Peyer's patch (tissue), 4 donors: ENCODE results near the gene ID1.
"Not testable (repeated sequence)": the region's sequence is repeated elsewhere in the genome, so short reads cannot be mapped to it uniquely, and the experiment has no call there.

Experiments used
- POLR2A ChIP-seq, 2 donors: fragments of 450-650 bp; IDR thresholded peaks; one replicate each; pipeline ENCODE4 v1.5.1; 2017; ENCODE audit warnings: antibody characterized with exemption in 2 of 2, mild to moderate bottlenecking in 2 of 2, moderate library complexity in 2 of 2
- TF ChIP-seq, protein P1 (sequence below), 6 experiments: fragments of 450-650 bp in 4 of 6; fragments of 200-600 bp in 2 of 6; sonication (generic) in 1 of 6; IDR thresholded peaks; one replicate each; pipeline ENCODE4 v1.5.1; 2017 to 2019; ENCODE audit warnings: antibody characterized with exemption in 6 of 6, mild to moderate bottlenecking in 3 of 6, moderate library complexity in 1 of 6

DNA sequence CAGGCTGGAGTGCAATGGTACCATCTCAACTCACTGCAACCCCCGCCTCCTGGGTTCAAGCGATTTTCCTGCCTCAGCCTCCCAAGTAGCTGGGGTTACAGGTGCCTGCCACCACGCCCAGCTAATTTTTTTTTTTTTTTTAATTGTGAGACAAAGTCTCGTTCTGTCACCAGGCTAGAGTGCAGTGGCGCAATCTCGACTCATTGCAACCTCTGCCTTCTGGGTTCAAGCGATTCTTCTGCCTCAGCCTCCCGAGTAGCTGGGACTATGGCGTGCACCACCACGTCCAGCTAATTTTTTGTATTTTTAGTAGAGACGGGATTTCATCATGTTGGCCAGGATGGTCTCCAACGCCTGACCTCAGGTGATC, 7.2 kb downstream of the ID1 start:
- TF ChIP-seq, protein P1, sequence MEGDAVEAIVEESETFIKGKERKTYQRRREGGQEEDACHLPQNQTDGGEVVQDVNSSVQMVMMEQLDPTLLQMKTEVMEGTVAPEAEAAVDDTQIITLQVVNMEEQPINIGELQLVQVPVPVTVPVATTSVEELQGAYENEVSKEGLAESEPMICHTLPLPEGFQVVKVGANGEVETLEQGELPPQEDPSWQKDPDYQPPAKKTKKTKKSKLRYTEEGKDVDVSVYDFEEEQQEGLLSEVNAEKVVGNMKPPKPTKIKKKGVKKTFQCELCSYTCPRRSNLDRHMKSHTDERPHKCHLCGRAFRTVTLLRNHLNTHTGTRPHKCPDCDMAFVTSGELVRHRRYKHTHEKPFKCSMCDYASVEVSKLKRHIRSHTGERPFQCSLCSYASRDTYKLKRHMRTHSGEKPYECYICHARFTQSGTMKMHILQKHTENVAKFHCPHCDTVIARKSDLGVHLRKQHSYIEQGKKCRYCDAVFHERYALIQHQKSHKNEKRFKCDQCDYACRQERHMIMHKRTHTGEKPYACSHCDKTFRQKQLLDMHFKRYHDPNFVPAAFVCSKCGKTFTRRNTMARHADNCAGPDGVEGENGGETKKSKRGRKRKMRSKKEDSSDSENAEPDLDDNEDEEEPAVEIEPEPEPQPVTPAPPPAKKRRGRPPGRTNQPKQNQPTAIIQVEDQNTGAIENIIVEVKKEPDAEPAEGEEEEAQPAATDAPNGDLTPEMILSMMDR (IDR thresholded peaks at IDR 0.05), result not testable (repeated sequence)
- TF ChIP-seq POLR2A (IDR thresholded peaks at IDR 0.05), result peak in 1 of 2 donors; percentile 18
